ENCODE results near the gene EZH2. TPM values are rescaled to one million over a fixed set of nuclear protein-coding genes. Genes with fewer than 3 reads are reported as not detected.

The EZH2 gene
- total and polyA plus RNA-seq, 2 donors (not counting 3 experiments of a cell fraction or from before 2014, with no cell fraction given), result 16.9 to 33.4 TPM

- Histone ChIP-seq H3K36me3 (ENCODE audit: control insufficient read depth in 2 of 2, extremely low read depth in 1 of 2, insufficient read depth in 2 of 2, low read length in 2 of 2) (no peaks in the 10 kb centered on the region), H3K27me3 (ENCODE audit: control insufficient read depth in 2 of 2, insufficient read depth in 2 of 2, low read length in 2 of 2) (peaks cover 2 to 11% of the 10 kb centered on the region in 2 experiments), H3K4me1 (ENCODE audit: control insufficient read depth, extremely low read depth, insufficient read depth, low read length) (no peaks in the 10 kb centered on the region), H2AFZ (ENCODE audit: low read depth, low read length) (no peak overlapping the region), H3K9ac (replicated peaks; ENCODE audit: extremely low read depth, insufficient read depth, low read length) (no peak overlapping the region), H3K9me3 (replicated peaks; ENCODE audit: control insufficient read depth, insufficient read depth, low read length) (no peaks in the 10 kb centered on the region), H3K4me2 (ENCODE audit: insufficient read depth, low read length) (no peak overlapping the region), H3K9me1 (replicated peaks; ENCODE audit: control insufficient read depth, extremely low read depth, insufficient read depth, low read length) (no peaks in the 10 kb centered on the region), H3K4me3 (replicated peaks in 1 of 3; ENCODE audit: insufficient read depth in 1 of 3, low read depth in 1 of 3, low read length in 3 of 3) (no peak overlapping the region), H4K20me1 (replicated peaks; ENCODE audit: control insufficient read depth, extremely low read depth, insufficient read depth, low read length) (no peaks in the 10 kb centered on the region), H3K79me2 (ENCODE audit: control insufficient read depth, insufficient read depth, low read length) (no peaks in the 10 kb centered on the region), H3K27ac (ENCODE audit: insufficient read depth, low read depth, low read length) (no peak overlapping the region)
- no peak for FAIRE-seq
- dilution Hi-C loops (cut with MboI; ENCODE audit: extremely low pct_ligation_motif_present, low sequenced_read_pairs), result no loop called here
- no peak for TF ChIP-seq POLR2A (IDR thresholded peaks at IDR 0.05; ENCODE audit: low read depth, low read length)
- TF ChIP-seq CTCF (IDR thresholded peaks at IDR 0.05; ENCODE audit: extremely low read depth in 1 of 2, insufficient read depth in 1 of 2, low read depth in 1 of 2, low read length in 2 of 2), result no peak
- TF ChIP-seq GATA2 (IDR thresholded peaks at IDR 0.05; ENCODE audit: insufficient read depth, insufficient read length, low read depth, low read length), result no peak
- no peak for TF ChIP-seq EZH2 (IDR thresholded peaks at IDR 0.05; ENCODE audit: borderline replicate concordance, low read depth, low read length, severe bottlenecking)
- TF ChIP-seq JUN (IDR thresholded peaks at IDR 0.05; ENCODE audit: borderline replicate concordance, insufficient read depth, insufficient read length, low read depth), result no peak
- no peak for TF ChIP-seq POLR2AphosphoS5 (IDR thresholded peaks at IDR 0.05; ENCODE audit: insufficient read depth, low read depth, low read length)
- no peak for TF ChIP-seq FOS (IDR thresholded peaks at IDR 0.05; ENCODE audit: borderline replicate concordance, insufficient read depth, low read length)
- TF ChIP-seq MAX (IDR thresholded peaks at IDR 0.05; ENCODE audit: insufficient read depth, insufficient read length), result no peak
- no peak for TF ChIP-seq MYC (IDR thresholded peaks at IDR 0.05; ENCODE audit: low read depth, low read length)
- ChIA-PET CTCF (interaction anchor here (1.0 kb wide), 1 partner anchor 20 kb away, joined by 3 read pairs; no protein-coding TSS in a partner anchor), POLR2A (no interaction called here)
- DNase-seq (ENCODE audit: low read depth, low spot score), result no peak
- intact Hi-C loops (cut with micrococcal nuclease), result no loop called here
- no TSS peak for BruUV-seq (replicated peaks)
Observed at GRCh38 chr7:148912758-148913541, 28.9 kb upstream of the EZH2 start.
